Activated CD8-positive, alpha-beta T cell treated with anti-CD3 and anti-CD28 coated beads, Interleukin-2, amount 10 ng/mL, durations not matched to agents 7 days and 5 days (primary cell): ENCODE measurements around the gene THBS4. TPM values are rescaled to one million over a fixed set of nuclear protein-coding genes. Genes with fewer than 3 reads are reported as not detected.

Experiments
- ATAC-seq: fragments of 150-1000 bp; cut with Tn5 transposase; one replicate; pipeline ENCODE4 v1.10.0; 2021; ENCODE audit warnings: moderate library complexity
- CTCF ChIA-PET: fragments of 350-600 bp; sonication (Branson Sonifier 250); formaldehyde crosslinking; loops from one replicate; lab custom pipeline; 2021; ENCODE audit warnings: antibody characterized with exemption; lab: Charles Lee
- POLR2A ChIA-PET: fragments of 350-600 bp; sonication (Branson Sonifier 250); formaldehyde crosslinking; loops from one replicate; lab custom pipeline; 2021; ENCODE audit warnings: antibody characterized with exemption; lab: Charles Lee
- DNase-seq: peaks from one replicate; pipeline ENCODE4 v3.0.0-alpha.2; 2020
- H3K27ac Mint-ChIP-seq: one replicate; pipeline ENCODE4 v1.8.0; 2021; ENCODE audit warnings: mild to moderate bottlenecking, mixed read lengths
- H3K27me3 Mint-ChIP-seq: one replicate; pipeline ENCODE4 v1.8.0; 2021; ENCODE audit warnings: low read depth, mixed read lengths
- H3K36me3 Mint-ChIP-seq: one replicate; pipeline ENCODE4 v1.8.0; 2021; ENCODE audit warnings: low read depth, mixed read lengths
- H3K4me1 Mint-ChIP-seq: one replicate; pipeline ENCODE4 v1.8.0; 2021; ENCODE audit warnings: low read depth, mixed read lengths
- H3K4me3 Mint-ChIP-seq: one replicate; pipeline ENCODE4 v1.8.0; 2021; ENCODE audit warnings: mild to moderate bottlenecking, mixed read lengths
- H3K9me3 Mint-ChIP-seq: one replicate; pipeline ENCODE4 v1.8.0; 2022; ENCODE audit warnings: mixed read lengths; ENCODE audit not compliant: insufficient read depth
- total RNA-seq, 2 experiments: library from RNA; stranded (reverse); gene quantifications; one replicate each; pipeline ENCODE4 v1.2.3, GENCODE V29; 2021

Gene THBS4
- total RNA-seq, result 1 to 10 TPM in 1 of 2 experiments, under 1 TPM in 1; 0.44 to 1.4 TPM

GRCh38 chr5:80034962-80035821, at the start of gene THBS4:
THBS4 (plus strand) TSS chr5:80035348; CDS start chr5:80035538, 190 bp downstream.
- no peak within 1 kb of the TSS for H3K27ac Mint-ChIP-seq
- H3K4me1 Mint-ChIP-seq, result peaks cover 24% of the 10 kb centered on the region
- DNase-seq, result no peak
- peak within 1 kb of the TSS; percentile 60 for H3K4me3 Mint-ChIP-seq
- CTCF ChIA-PET, result interaction anchor here (1.1 to 1.2 kb wide), 2 partner anchors 8 to 48 kb away, joined by 4 read pairs; no protein-coding TSS in a partner anchor
- no peaks in the 10 kb centered on the region for H3K9me3 Mint-ChIP-seq
- peaks cover 9% of the 10 kb centered on the region for H3K36me3 Mint-ChIP-seq
- POLR2A ChIA-PET, result no interaction called here
- H3K27me3 Mint-ChIP-seq, result peaks cover 44% of the 10 kb centered on the region
- peak; percentile 73 for ATAC-seq

DNA sequence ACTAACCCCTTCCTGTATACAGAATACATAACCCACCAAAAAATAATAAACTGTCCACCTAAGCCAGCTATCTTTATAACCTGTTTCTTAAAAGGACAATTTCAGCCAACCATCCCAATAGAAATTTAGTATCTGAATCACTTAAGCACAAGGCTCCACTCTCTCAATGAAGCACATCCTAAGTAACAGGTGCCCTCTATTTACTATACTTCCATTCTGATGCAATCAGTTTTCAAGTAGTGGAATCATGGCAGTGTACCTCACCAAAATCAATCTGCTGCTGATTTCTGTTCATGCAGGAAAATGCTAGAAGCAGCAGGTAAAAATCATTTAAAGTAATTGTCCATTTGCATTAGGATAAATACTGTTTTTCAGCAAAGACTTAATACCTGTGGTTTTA, 48.9 kb upstream of the THBS4 start:
- ChIA-PET CTCF (no interaction called here), POLR2A (no interaction called here)
- H3K36me3 Mint-ChIP-seq, result peaks cover 69% of the 10 kb centered on the region
- H3K27me3 Mint-ChIP-seq, result no peaks in the 10 kb centered on the region
- DNase-seq (no peak), ATAC-seq (no peak)
- H3K4me1 Mint-ChIP-seq, result peaks cover 71% of the 10 kb centered on the region
- no peak overlapping the region for H3K27ac Mint-ChIP-seq
- H3K9me3 Mint-ChIP-seq, result no peaks in the 10 kb centered on the region
- no peak overlapping the region for H3K4me3 Mint-ChIP-seq

- CTCF ChIA-PET, result interaction anchor here (0.7 to 2.2 kb wide), 4 partner anchors 10 to 112 kb away, joined by 3 to 10 read pairs (median 7); no protein-coding TSS in a partner anchor
- Mint-ChIP-seq H3K27me3 (no peaks in the 10 kb centered on the region), H3K9me3 (no peaks in the 10 kb centered on the region), H3K36me3 (peaks cover 43% of the 10 kb centered on the region), H3K27ac (peak overlapping the region; percentile 94), H3K4me3 (peak overlapping the region; percentile 91), H3K4me1 (peaks cover 55% of the 10 kb centered on the region)
- ATAC-seq, result peak; percentile 75
- POLR2A ChIA-PET, result interaction anchor here (0.5 to 3.0 kb wide), 9 partner anchors 9 to 1297 kb away, joined by 3 to 35 read pairs (median 3); partner anchors contain the start of gene SERINC5
- no peak for DNase-seq
These were observed 44.9 kb upstream of the THBS4 start for GRCh38 chr5:79990205-79990597.

GRCh38 chr5:79990598-79991507, 44.3 kb upstream of the THBS4 start, which contains the start of gene MTX3:
MTX3 (minus strand) TSS chr5:79991262; CDS start chr5:79991238, 24 bp downstream.
- Mint-ChIP-seq H3K27ac (peak within 1 kb of the TSS; percentile 94), H3K27me3 (no peaks in the 10 kb centered on the region), H3K9me3 (no peaks in the 10 kb centered on the region), H3K36me3 (peaks cover 39% of the 10 kb centered on the region), H3K4me1 (peaks cover 48% of the 10 kb centered on the region), H3K4me3 (peak within 1 kb of the TSS; percentile 91)
- CTCF ChIA-PET, result interaction anchor here (0.7 to 2.2 kb wide), 4 partner anchors 10 to 112 kb away, joined by 3 to 10 read pairs (median 7); no protein-coding TSS in a partner anchor
- POLR2A ChIA-PET, result interaction anchor here (0.5 to 3.0 kb wide), 9 partner anchors 10 to 1297 kb away, joined by 3 to 35 read pairs (median 4); partner anchors contain the start of gene SERINC5
- ATAC-seq (peak; percentile 88), DNase-seq (peak; percentile 92)

GRCh38 chr5:79992891-79993657, 42.1 kb upstream of the THBS4 start:
- H3K27ac Mint-ChIP-seq, result no peak overlapping the region
- H3K27me3 Mint-ChIP-seq, result no peaks in the 10 kb centered on the region
- ATAC-seq (no peak), DNase-seq (no peak)
- ChIA-PET CTCF (interaction anchor here (1.0 kb wide), 1 partner anchor 8 kb away, joined by 3 read pairs; no protein-coding TSS in a partner anchor), POLR2A (interaction anchor here (0.6 to 0.8 kb wide), 2 partner anchors 11 to 18 kb away, joined by 3 read pairs; no protein-coding TSS in a partner anchor)
- peaks cover 31% of the 10 kb centered on the region for H3K4me1 Mint-ChIP-seq
- no peak overlapping the region for H3K4me3 Mint-ChIP-seq
- peaks cover 20% of the 10 kb centered on the region for H3K36me3 Mint-ChIP-seq
- H3K9me3 Mint-ChIP-seq, result no peaks in the 10 kb centered on the region

DNA sequence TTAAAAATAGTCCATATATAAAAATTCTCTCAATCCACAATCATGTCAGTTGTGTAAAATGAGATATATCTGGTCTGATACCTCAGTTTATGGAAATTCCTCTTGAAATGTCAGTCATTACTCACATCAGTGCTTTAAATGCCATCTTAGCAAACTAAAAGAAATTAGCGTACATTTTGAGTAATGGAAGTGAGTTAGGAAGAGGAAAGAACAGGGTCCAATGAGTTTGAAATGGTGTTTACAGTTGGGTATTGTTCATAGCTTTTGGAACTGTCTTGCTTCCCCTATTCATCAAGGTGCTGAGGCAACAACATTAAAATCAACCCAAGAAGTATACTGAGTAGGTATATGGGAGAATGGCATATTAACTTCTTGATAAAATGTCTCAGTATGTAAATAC, 35.4 kb upstream of the THBS4 start:
- ATAC-seq, result no peak
- no peaks in the 10 kb centered on the region for H3K4me1 Mint-ChIP-seq
- no peaks in the 10 kb centered on the region for H3K27me3 Mint-ChIP-seq
- POLR2A ChIA-PET, result no interaction called here
- H3K36me3 Mint-ChIP-seq, result peaks cover 6% of the 10 kb centered on the region
- H3K9me3 Mint-ChIP-seq, result no peaks in the 10 kb centered on the region
- no peak overlapping the region for H3K27ac Mint-ChIP-seq
- CTCF ChIA-PET, result interaction anchor here (2.6 kb wide), 1 partner anchor 84 kb away, joined by 8 read pairs; no protein-coding TSS in a partner anchor
- no peak for DNase-seq
- no peak overlapping the region for H3K4me3 Mint-ChIP-seq

- Mint-ChIP-seq H3K27ac (no peak overlapping the region), H3K27me3 (no peaks in the 10 kb centered on the region), H3K4me3 (no peak overlapping the region), H3K4me1 (no peaks in the 10 kb centered on the region), H3K9me3 (no peaks in the 10 kb centered on the region), H3K36me3 (peaks cover 2% of the 10 kb centered on the region)
- ATAC-seq (no peak), DNase-seq (no peak)
- POLR2A ChIA-PET, result interaction anchor here (1.7 kb wide), 1 partner anchor 12 kb away, joined by 6 read pairs; no protein-coding TSS in a partner anchor
- CTCF ChIA-PET, result interaction anchor here (2.6 kb wide), 1 partner anchor 81 kb away, joined by 8 read pairs; no protein-coding TSS in a partner anchor
These were observed 32.5 kb upstream of the THBS4 start for GRCh38 chr5:80002677-80003076.

DNA sequence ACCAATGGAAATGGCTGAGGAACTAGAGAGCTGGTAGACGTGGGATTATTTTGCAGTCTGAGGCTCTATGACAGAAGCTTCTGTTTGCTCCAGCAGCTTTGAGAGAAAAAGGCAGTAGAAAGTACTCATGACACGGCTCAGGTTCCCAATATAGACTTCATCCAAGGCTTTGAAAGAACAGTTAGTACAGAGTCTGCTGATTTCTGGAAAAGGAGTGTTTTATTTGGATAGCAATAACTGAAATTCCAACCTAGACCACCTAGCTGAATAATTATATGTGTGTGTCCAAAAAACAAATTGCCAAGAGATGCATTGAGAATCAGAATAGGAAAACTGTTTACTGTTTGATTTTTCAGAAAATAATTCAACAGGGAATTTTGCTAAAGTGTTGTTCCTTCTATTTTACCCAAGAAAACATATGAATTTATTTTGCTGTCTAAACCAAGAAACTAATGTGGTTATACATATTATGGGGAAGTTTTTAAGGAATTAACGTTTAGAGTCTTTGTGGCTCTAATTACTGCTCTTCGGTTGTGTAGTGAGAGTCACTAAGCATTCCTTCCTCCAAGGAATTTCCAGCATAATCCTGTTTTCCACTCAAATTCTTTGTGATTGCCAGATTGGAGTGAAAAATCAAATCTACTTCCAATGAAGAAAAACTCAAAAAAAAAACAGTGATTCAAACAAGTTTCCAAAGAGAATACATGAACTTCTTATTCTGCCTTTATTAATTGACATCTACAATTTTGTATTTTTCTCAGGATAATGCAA, 26.0 kb upstream of the THBS4 start:
- Mint-ChIP-seq H3K9me3 (no peaks in the 10 kb centered on the region), H3K36me3 (peaks cover 2% of the 10 kb centered on the region), H3K27ac (no peak overlapping the region), H3K4me1 (peaks cover 5% of the 10 kb centered on the region), H3K4me3 (no peak overlapping the region), H3K27me3 (no peaks in the 10 kb centered on the region)
- ChIA-PET CTCF (interaction anchor here (3.2 kb wide), 1 partner anchor 74 kb away, joined by 11 read pairs; no protein-coding TSS in a partner anchor), POLR2A (no interaction called here)
- no peak for ATAC-seq
- DNase-seq, result no peak

GRCh38 chr5:80010754-80011392, 24.3 kb upstream of the THBS4 start:
- ChIA-PET POLR2A (interaction anchor here (1.0 kb wide), 1 partner anchor 176 kb away, joined by 4 read pairs; no protein-coding TSS in a partner anchor), CTCF (interaction anchor here (3.2 kb wide), 1 partner anchor 73 kb away, joined by 11 read pairs; no protein-coding TSS in a partner anchor)
- Mint-ChIP-seq H3K4me3 (no peak overlapping the region), H3K9me3 (no peaks in the 10 kb centered on the region), H3K27ac (no peak overlapping the region), H3K27me3 (no peaks in the 10 kb centered on the region), H3K36me3 (peaks cover 2% of the 10 kb centered on the region), H3K4me1 (peaks cover 5% of the 10 kb centered on the region)
- ATAC-seq, result no peak
- DNase-seq, result no peak
